HG02938 (cell line): Measurements from ENCODE around the gene GMPPB.

ENCODE experiments used
- ATAC-seq: cut with Tn5 transposase; IDR thresholded peaks from one replicate; pipeline ENCODE4 v1.9.1; 2021; ENCODE audit warnings: mild to moderate bottlenecking, moderate library complexity; ENCODE audit not compliant: unreplicated experiment

GMPPB gene

DNA sequence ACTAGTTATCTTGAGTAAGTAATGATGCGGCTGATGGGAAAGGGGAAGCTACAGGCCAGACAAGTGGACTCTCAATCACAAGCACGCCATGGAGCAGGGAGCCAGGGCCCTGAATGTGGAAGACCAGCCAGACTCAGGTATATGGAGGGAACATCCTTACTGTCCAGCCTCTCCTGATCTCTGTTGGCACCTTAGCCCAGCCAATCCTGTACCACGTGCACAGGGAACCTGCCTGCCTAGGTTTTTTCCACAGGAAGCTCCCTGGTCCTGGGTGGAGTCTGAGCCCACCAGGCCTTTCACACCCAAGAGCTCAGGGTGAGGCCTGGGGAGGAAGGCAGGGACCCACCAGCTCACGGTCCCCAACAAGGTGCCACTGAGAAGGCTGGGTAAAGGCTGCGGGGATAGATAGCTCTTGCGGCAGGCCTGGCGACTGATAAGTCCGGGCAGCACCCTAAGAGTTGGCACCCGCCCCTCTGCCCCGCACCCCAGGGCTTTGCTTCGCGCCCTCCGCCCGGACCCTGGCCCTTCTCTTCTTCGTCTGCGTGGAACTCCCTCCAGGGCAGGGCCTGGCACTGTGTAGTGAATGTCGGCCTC is 50.5 kb downstream of the GMPPB start:
- ATAC-seq = no peak

GRCh38 chr3:49671291-49672288 is 52.2 kb downstream of the GMPPB start:
- ATAC-seq = no peak

DNA sequence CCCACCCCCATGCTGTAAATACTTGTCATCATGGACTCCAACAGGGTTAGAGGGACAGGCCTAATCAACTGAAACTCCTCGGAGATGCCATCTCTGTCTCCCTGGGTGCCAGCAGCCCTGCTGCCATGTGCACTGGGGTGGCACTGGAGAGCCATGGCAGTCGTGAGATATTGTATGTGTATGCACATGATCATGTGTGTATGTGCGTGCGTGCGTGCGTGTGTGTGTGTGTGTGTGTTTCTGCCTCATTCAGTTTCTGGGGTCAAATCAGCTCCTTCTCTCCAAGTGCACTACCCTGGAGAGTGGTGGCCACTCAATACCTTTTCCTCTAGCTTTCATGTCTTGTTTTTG is 52.8 kb downstream of the GMPPB start:
- ATAC-seq = no peak
